ENCODE data around the gene TAAR1. TPM values are rescaled to one million over a fixed set of nuclear protein-coding genes. Genes with fewer than 3 reads are reported as not detected.

The TAAR1 gene
- polyA plus RNA-seq, 1 of the 3 experiments (the other 2 are of a cell fraction): not detected

- H3K4me2 ChIP-seq: no peak overlapping the region
- no peak overlapping the region for H2AFZ ChIP-seq (ENCODE audit: low read depth)
- WGBS (ENCODE audit: low lambda C conversion rate): 12% methylated on average over 3 of the region's 3 CpGs
- no peak overlapping the region for H3K4me3 ChIP-seq (ENCODE audit: low read depth in 2 of 2, low read length in 1 of 2)
- no peaks in the 10 kb centered on the region for H3F3A ChIP-seq (replicated peaks; ENCODE audit: insufficient read depth)
- no peaks in the 10 kb centered on the region for H3K9me2 ChIP-seq
- DNase-seq: no peak
- H3K9ac ChIP-seq: no peak overlapping the region
- TF ChIP-seq MXI1 (IDR thresholded peaks at IDR 0.05; ENCODE audit: low read depth, low read length) (no peak), NFIC (IDR thresholded peaks at IDR 0.05; ENCODE audit: borderline replicate concordance) (no peak), USF2 (IDR thresholded peaks at IDR 0.05; ENCODE audit: borderline replicate concordance, low read depth, low read length) (no peak), TCF12 (IDR thresholded peaks at IDR 0.05) (no peak), USF1 (IDR thresholded peaks at IDR 0.05; ENCODE audit: borderline replicate concordance, low read depth) (no peak)
- TF ChIP-seq, protein P1, sequence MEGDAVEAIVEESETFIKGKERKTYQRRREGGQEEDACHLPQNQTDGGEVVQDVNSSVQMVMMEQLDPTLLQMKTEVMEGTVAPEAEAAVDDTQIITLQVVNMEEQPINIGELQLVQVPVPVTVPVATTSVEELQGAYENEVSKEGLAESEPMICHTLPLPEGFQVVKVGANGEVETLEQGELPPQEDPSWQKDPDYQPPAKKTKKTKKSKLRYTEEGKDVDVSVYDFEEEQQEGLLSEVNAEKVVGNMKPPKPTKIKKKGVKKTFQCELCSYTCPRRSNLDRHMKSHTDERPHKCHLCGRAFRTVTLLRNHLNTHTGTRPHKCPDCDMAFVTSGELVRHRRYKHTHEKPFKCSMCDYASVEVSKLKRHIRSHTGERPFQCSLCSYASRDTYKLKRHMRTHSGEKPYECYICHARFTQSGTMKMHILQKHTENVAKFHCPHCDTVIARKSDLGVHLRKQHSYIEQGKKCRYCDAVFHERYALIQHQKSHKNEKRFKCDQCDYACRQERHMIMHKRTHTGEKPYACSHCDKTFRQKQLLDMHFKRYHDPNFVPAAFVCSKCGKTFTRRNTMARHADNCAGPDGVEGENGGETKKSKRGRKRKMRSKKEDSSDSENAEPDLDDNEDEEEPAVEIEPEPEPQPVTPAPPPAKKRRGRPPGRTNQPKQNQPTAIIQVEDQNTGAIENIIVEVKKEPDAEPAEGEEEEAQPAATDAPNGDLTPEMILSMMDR (IDR thresholded peaks at IDR 0.05): no peak
- H3K36me3 ChIP-seq (replicated peaks in 1 of 2; ENCODE audit: control insufficient read depth in 1 of 2, insufficient read depth in 2 of 2, low read length in 1 of 2): no peaks in the 10 kb centered on the region
- H3K79me2 ChIP-seq (ENCODE audit: insufficient read depth): no peaks in the 10 kb centered on the region
- no peak overlapping the region for H3K27ac ChIP-seq (ENCODE audit: low read depth in 2 of 2, low read length in 1 of 2)
- H3K9me3 ChIP-seq: no peaks in the 10 kb centered on the region
- no peaks in the 10 kb centered on the region for H3K4me1 ChIP-seq (ENCODE audit: control insufficient read depth in 1 of 2, insufficient read depth in 2 of 2, low read depth in 1 of 2, low read length in 1 of 2)
- H3K27me3 ChIP-seq (ENCODE audit: insufficient read depth): no peaks in the 10 kb centered on the region; the same call in 1 of the 2 replicates
- H4K20me1 ChIP-seq (ENCODE audit: insufficient read depth): no peaks in the 10 kb centered on the region
- ChIA-PET CTCF (no interaction called here), POLR2A (no interaction called here)
Observed at GRCh38 chr6:132686531-132686930, 27.5 kb upstream of the TAAR1 start.

DNA sequence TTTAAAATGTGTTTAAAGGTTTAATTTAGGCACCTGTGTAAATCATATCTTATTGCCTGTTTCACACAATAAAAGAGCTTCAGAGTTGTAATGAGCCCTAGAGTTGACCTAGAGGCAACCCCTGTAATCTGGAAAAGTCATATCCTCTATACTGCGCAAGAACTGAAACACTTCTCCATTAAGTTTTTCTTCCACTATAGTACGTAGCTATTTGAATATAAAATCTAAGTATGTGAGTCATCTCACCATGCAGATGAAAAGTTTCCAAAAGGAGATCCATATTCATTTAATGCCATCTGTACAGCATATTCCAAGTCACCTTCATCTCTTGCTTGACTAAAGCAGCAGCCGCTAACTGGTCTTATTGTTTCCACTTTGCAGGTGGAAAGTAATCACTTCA, 26.0 kb upstream of the TAAR1 start:
- POLR2A ChIA-PET: no interaction called here

GRCh38 chr6:132684272-132684671, 25.3 kb upstream of the TAAR1 start:
- Histone ChIP-seq H3K4me1 (ENCODE audit: control insufficient read depth in 1 of 2, insufficient read depth in 2 of 2, low read depth in 1 of 2, low read length in 1 of 2) (no peaks in the 10 kb centered on the region), H3K4me3 (ENCODE audit: low read depth in 2 of 2, low read length in 1 of 2) (no peak overlapping the region), H3F3A (replicated peaks; ENCODE audit: insufficient read depth) (no peaks in the 10 kb centered on the region), H3K27me3 (ENCODE audit: insufficient read depth) (no peaks in the 10 kb centered on the region; the same call in 1 of the 2 replicates), H4K20me1 (ENCODE audit: insufficient read depth) (no peaks in the 10 kb centered on the region), H3K9me3 (no peaks in the 10 kb centered on the region), H2AFZ (ENCODE audit: low read depth) (no peak overlapping the region), H3K9me2 (no peaks in the 10 kb centered on the region), H3K79me2 (ENCODE audit: insufficient read depth) (no peaks in the 10 kb centered on the region), H3K27ac (ENCODE audit: low read depth in 2 of 2, low read length in 1 of 2) (no peak overlapping the region), H3K4me2 (no peak overlapping the region), H3K36me3 (replicated peaks in 1 of 2; ENCODE audit: control insufficient read depth in 1 of 2, insufficient read depth in 2 of 2, low read length in 1 of 2) (no peaks in the 10 kb centered on the region), H3K9ac (no peak overlapping the region)
- WGBS (ENCODE audit: low lambda C conversion rate): 2% methylated on average over 6 of the region's 6 CpGs
- DNase-seq: no peak
- ChIA-PET POLR2A (no interaction called here), CTCF (no interaction called here)
- TF ChIP-seq EP300 (IDR thresholded peaks at IDR 0.05; ENCODE audit: borderline replicate concordance in 1 of 2, low read depth in 1 of 2, low read length in 1 of 2): no peak
- no peak for TF ChIP-seq NRF1 (IDR thresholded peaks at IDR 0.05; ENCODE audit: low read depth, low read length)
- TF ChIP-seq, protein P2, sequence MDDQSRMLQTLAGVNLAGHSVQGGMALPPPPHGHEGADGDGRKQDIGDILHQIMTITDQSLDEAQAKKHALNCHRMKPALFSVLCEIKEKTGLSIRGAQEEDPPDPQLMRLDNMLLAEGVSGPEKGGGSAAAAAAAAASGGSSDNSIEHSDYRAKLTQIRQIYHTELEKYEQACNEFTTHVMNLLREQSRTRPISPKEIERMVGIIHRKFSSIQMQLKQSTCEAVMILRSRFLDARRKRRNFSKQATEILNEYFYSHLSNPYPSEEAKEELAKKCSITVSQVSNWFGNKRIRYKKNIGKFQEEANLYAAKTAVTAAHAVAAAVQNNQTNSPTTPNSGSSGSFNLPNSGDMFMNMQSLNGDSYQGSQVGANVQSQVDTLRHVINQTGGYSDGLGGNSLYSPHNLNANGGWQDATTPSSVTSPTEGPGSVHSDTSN (IDR thresholded peaks at IDR 0.05): no peak
- TF ChIP-seq FOXJ3 (CRISPR knock-in tag; IDR thresholded peaks at IDR 0.05): no peak

More for the DNA sequence above, 26.0 kb upstream of the TAAR1 start:
- Histone ChIP-seq H3K27ac (ENCODE audit: low read depth in 2 of 2, low read length in 1 of 2) (no peak overlapping the region), H3K36me3 (replicated peaks in 1 of 2; ENCODE audit: control insufficient read depth in 1 of 2, insufficient read depth in 2 of 2, low read length in 1 of 2) (no peaks in the 10 kb centered on the region), H4K20me1 (ENCODE audit: insufficient read depth) (no peaks in the 10 kb centered on the region), H3K79me2 (ENCODE audit: insufficient read depth) (no peaks in the 10 kb centered on the region), H3K4me2 (no peak overlapping the region), H3K9ac (no peak overlapping the region), H2AFZ (ENCODE audit: low read depth) (no peak overlapping the region), H3F3A (replicated peaks; ENCODE audit: insufficient read depth) (no peaks in the 10 kb centered on the region), H3K9me2 (no peaks in the 10 kb centered on the region), H3K27me3 (ENCODE audit: insufficient read depth) (no peaks in the 10 kb centered on the region; the same call in 1 of the 2 replicates), H3K9me3 (no peaks in the 10 kb centered on the region), H3K4me1 (ENCODE audit: control insufficient read depth in 1 of 2, insufficient read depth in 2 of 2, low read depth in 1 of 2, low read length in 1 of 2) (no peaks in the 10 kb centered on the region), H3K4me3 (ENCODE audit: low read depth in 2 of 2, low read length in 1 of 2) (no peak overlapping the region)
- CTCF ChIA-PET: no interaction called here
- 8% methylated on average over 3 of the region's 3 CpGs for WGBS (ENCODE audit: low lambda C conversion rate)
- TF ChIP-seq MXI1 (IDR thresholded peaks at IDR 0.05; ENCODE audit: low read depth, low read length) (no peak), YY1 (IDR thresholded peaks at IDR 0.05; ENCODE audit: low read depth) (no peak)
- DNase-seq: no peak
